HFFc6 (cell line): ENCODE measurements around the gene AUTS2. TPM values are rescaled to one million over a fixed set of nuclear protein-coding genes. Genes with fewer than 3 reads are reported as not detected.

Experiments used
- DNase-seq: peaks from one replicate; pipeline ENCODE4 v3.0.0-alpha.2; 2018
- H3K27ac Mint-ChIP-seq: 2 replicates; pipeline ENCODE4 v1.8.0; 2020; ENCODE audit warnings: mild to moderate bottlenecking, mixed read lengths
- H3K27me3 Mint-ChIP-seq: 2 replicates; pipeline ENCODE4 v1.8.0; 2021; ENCODE audit warnings: mild to moderate bottlenecking, moderate library complexity, mixed read lengths; ENCODE audit not compliant: insufficient read depth
- H3K36me3 Mint-ChIP-seq: 2 replicates; pipeline ENCODE4 v1.8.0; 2021; ENCODE audit warnings: low read depth, mixed read lengths
- H3K4me1 Mint-ChIP-seq: 2 replicates; pipeline ENCODE4 v1.8.0; 2020; ENCODE audit warnings: low read depth, mixed read lengths
- H3K4me3 Mint-ChIP-seq: 2 replicates; pipeline ENCODE4 v1.8.0; 2020; ENCODE audit warnings: mild to moderate bottlenecking, moderate library complexity, mixed read lengths
- H3K9me3 Mint-ChIP-seq: 2 replicates; pipeline ENCODE4 v1.8.0; 2020; ENCODE audit warnings: mild to moderate bottlenecking, mixed read lengths
- total RNA-seq, 6 experiments: library from RNA; stranded (reverse); fragmentation: NEBNext Ultra II Directional; extraction: Animal tissue kit (Norgen Biotek cat#: 25700); gene quantifications; 2 replicates in 1 of 6; 3 replicates in 5 of 6; pipeline ENCODE4 v1.2.3, GENCODE V29; 2021
- TF ChIP-seq, protein P1 (sequence below): fragments of 200-600 bp; sonication (generic); IDR thresholded peaks from 2 replicates; pipeline ENCODE4 v1.5.0; 2021; ENCODE audit warnings: antibody characterized with exemption, mild to moderate bottlenecking

AUTS2 gene
- total RNA-seq, 6 experiments from 2014 or later = 0.02 to 0.19 (median 0.16) TPM; not detected in 2

DNA sequence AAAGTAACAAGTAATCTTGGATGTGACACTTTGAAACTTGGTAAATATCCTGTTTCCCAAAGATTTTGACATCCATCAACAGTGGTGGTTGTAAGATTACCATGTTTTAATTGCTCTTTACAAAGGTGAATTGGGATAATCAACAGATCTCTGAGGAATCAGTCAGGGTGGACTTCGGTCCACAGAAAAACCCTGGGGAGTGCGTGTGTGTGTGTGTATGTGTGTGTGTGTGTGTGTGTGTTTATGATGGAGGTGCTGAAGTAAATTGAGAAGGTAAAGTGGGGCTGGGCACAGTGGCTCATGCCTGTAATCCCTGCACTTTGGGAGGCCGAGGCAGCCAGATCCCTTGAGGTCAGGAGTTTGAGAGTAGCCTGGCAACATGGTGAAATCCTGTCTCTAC, 12.0 kb upstream of the AUTS2 start:
- peaks cover 7% of the 10 kb centered on the region; the same call in 1 of the 2 replicates for H3K27me3 Mint-ChIP-seq
- no peaks in the 10 kb centered on the region; the same call in 1 of the 2 replicates for H3K36me3 Mint-ChIP-seq
- H3K9me3 Mint-ChIP-seq = peaks cover 11% of the 10 kb centered on the region
- TF ChIP-seq, protein P1, sequence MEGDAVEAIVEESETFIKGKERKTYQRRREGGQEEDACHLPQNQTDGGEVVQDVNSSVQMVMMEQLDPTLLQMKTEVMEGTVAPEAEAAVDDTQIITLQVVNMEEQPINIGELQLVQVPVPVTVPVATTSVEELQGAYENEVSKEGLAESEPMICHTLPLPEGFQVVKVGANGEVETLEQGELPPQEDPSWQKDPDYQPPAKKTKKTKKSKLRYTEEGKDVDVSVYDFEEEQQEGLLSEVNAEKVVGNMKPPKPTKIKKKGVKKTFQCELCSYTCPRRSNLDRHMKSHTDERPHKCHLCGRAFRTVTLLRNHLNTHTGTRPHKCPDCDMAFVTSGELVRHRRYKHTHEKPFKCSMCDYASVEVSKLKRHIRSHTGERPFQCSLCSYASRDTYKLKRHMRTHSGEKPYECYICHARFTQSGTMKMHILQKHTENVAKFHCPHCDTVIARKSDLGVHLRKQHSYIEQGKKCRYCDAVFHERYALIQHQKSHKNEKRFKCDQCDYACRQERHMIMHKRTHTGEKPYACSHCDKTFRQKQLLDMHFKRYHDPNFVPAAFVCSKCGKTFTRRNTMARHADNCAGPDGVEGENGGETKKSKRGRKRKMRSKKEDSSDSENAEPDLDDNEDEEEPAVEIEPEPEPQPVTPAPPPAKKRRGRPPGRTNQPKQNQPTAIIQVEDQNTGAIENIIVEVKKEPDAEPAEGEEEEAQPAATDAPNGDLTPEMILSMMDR = no peak
- H3K4me1 Mint-ChIP-seq = no peaks in the 10 kb centered on the region
- no peak overlapping the region for H3K4me3 Mint-ChIP-seq
- H3K27ac Mint-ChIP-seq = no peak overlapping the region
- no peak for DNase-seq

DNA sequence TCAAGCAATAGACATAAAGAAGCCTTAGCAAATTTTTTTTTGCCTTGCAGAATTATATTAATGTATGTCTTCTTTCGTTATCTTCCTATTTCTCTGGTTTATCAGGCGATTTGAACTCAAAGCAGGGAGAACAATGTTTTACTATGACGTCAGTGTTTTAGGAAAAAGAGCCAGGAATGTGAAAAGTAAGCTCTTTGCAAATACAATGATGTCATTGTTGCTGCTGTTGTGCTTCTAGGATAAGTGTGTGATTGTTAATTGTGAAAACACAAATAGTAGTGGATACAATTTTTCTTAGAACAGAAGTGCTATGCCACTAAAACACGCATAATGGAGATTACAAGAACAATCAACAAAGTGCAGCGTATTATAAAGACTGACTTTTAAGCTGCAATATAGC, 9.5 kb upstream of the AUTS2 start:
- Mint-ChIP-seq H3K27ac (no peak overlapping the region), H3K36me3 (no peaks in the 10 kb centered on the region), H3K4me3 (no peak overlapping the region), H3K27me3 (peaks cover 7% of the 10 kb centered on the region; the same call in 1 of the 2 replicates), H3K4me1 (no peaks in the 10 kb centered on the region), H3K9me3 (peaks cover 11% of the 10 kb centered on the region)
- TF ChIP-seq, protein P1 = no peak
- DNase-seq = no peak

DNA sequence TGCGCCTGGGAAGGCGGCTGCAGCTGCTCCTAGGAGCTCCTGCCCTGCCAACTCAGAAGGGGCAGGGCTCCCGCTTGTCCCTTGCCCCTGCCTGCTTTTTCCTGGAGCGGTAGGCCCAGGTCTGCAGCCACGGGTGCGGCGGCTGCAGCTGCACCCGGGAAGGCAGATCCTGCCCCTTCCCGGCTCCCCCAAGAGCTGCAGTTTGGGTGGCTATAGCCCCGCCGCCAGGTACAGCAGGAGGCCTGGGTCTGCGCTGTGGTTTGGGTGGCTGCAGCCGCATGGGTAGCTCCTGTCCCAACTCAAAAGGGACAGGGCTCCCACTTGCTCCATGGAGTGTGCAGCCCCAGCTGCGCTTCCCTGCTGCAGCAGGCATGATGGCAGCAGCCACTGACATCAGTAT, 6.5 kb upstream of the AUTS2 start:
- Mint-ChIP-seq H3K27ac (no peak overlapping the region), H3K9me3 (peaks cover 5% of the 10 kb centered on the region; the same call in 1 of the 2 replicates)
- TF ChIP-seq, protein P1 = no peak

GRCh38 chr7:69593511-69593910, 4.8 kb upstream of the AUTS2 start:
- no peak overlapping the region for H3K4me3 Mint-ChIP-seq
- H3K36me3 Mint-ChIP-seq = no peaks in the 10 kb centered on the region
- peaks cover 5% of the 10 kb centered on the region for H3K27me3 Mint-ChIP-seq
- DNase-seq = no peak
- H3K9me3 Mint-ChIP-seq = peaks cover 5% of the 10 kb centered on the region; the same call in 1 of the 2 replicates
- no peak overlapping the region for H3K27ac Mint-ChIP-seq
- no peaks in the 10 kb centered on the region for H3K4me1 Mint-ChIP-seq
- TF ChIP-seq, protein P1 = no peak

More for the DNA sequence above, 6.5 kb upstream of the AUTS2 start:
- Mint-ChIP-seq H3K4me1 (no peaks in the 10 kb centered on the region), H3K4me3 (no peak overlapping the region), H3K27me3 (peaks cover 2% of the 10 kb centered on the region; the same call in 1 of the 2 replicates), H3K36me3 (no peaks in the 10 kb centered on the region)
- DNase-seq = no peak

- Mint-ChIP-seq H3K27me3 (peaks cover 9% of the 10 kb centered on the region), H3K36me3 (no peaks in the 10 kb centered on the region), H3K4me3 (no peak overlapping the region), H3K9me3 (peaks cover 5% of the 10 kb centered on the region; the same call in 1 of the 2 replicates), H3K4me1 (no peaks in the 10 kb centered on the region), H3K27ac (no peak overlapping the region)
- no peak for DNase-seq
- TF ChIP-seq, protein P1 = no peak
Measured at GRCh38 chr7:69595415-69595814, 2.9 kb upstream of the AUTS2 start.

- Mint-ChIP-seq H3K4me3 (no peak overlapping the region), H3K27me3 (peaks cover 7% of the 10 kb centered on the region), H3K36me3 (no peaks in the 10 kb centered on the region), H3K9me3 (no peaks in the 10 kb centered on the region), H3K4me1 (no peaks in the 10 kb centered on the region), H3K27ac (no peak overlapping the region)
- TF ChIP-seq, protein P1 = no peak
- no peak for DNase-seq
Measured at GRCh38 chr7:69596056-69596455, 2.2 kb upstream of the AUTS2 start.
